ENCODE measurements around the gene NID1.

DNA sequence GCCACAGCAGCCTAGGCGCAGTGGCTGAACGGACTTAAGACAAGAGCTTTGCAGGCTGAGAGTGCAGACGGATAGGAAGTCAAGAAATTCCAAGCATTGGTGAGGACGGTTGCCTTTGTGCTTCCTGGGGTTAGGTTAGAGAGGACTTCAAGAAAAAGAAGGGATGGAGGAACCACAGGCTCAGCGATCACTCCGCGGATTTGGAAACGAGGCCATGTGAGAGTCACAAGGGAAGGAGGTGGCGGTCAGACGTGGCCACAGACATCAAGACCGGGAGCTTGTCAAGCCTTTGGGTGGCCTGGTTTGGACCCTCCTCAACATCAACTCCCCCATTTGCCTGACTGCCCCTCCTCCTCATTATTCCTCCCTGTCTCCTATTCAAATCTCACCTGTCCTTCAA is 62.3 kb downstream of the NID1 start:
- TF ChIP-seq, protein P1, sequence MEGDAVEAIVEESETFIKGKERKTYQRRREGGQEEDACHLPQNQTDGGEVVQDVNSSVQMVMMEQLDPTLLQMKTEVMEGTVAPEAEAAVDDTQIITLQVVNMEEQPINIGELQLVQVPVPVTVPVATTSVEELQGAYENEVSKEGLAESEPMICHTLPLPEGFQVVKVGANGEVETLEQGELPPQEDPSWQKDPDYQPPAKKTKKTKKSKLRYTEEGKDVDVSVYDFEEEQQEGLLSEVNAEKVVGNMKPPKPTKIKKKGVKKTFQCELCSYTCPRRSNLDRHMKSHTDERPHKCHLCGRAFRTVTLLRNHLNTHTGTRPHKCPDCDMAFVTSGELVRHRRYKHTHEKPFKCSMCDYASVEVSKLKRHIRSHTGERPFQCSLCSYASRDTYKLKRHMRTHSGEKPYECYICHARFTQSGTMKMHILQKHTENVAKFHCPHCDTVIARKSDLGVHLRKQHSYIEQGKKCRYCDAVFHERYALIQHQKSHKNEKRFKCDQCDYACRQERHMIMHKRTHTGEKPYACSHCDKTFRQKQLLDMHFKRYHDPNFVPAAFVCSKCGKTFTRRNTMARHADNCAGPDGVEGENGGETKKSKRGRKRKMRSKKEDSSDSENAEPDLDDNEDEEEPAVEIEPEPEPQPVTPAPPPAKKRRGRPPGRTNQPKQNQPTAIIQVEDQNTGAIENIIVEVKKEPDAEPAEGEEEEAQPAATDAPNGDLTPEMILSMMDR (IDR thresholded peaks at IDR 0.05; ENCODE audit: poor library complexity, severe bottlenecking) = no peak
- TF ChIP-seq MXI1 (conservative IDR thresholded peaks at IDR 0.05; ENCODE audit: poor library complexity, severe bottlenecking) (no peak), POLR2AphosphoS5 (IDR thresholded peaks at IDR 0.05) (no peak), EZH2 (IDR thresholded peaks at IDR 0.05; ENCODE audit: borderline replicate concordance, insufficient read depth, low read length, poor library complexity, severe bottlenecking) (no peak), EP300 (conservative IDR thresholded peaks at IDR 0.05; ENCODE audit: poor library complexity, severe bottlenecking) (no peak), RAD21 (conservative IDR thresholded peaks at IDR 0.05) (no peak), TAF1 (IDR thresholded peaks at IDR 0.05; ENCODE audit: low read depth) (no peak)
- TF ChIP-seq, protein P2, sequence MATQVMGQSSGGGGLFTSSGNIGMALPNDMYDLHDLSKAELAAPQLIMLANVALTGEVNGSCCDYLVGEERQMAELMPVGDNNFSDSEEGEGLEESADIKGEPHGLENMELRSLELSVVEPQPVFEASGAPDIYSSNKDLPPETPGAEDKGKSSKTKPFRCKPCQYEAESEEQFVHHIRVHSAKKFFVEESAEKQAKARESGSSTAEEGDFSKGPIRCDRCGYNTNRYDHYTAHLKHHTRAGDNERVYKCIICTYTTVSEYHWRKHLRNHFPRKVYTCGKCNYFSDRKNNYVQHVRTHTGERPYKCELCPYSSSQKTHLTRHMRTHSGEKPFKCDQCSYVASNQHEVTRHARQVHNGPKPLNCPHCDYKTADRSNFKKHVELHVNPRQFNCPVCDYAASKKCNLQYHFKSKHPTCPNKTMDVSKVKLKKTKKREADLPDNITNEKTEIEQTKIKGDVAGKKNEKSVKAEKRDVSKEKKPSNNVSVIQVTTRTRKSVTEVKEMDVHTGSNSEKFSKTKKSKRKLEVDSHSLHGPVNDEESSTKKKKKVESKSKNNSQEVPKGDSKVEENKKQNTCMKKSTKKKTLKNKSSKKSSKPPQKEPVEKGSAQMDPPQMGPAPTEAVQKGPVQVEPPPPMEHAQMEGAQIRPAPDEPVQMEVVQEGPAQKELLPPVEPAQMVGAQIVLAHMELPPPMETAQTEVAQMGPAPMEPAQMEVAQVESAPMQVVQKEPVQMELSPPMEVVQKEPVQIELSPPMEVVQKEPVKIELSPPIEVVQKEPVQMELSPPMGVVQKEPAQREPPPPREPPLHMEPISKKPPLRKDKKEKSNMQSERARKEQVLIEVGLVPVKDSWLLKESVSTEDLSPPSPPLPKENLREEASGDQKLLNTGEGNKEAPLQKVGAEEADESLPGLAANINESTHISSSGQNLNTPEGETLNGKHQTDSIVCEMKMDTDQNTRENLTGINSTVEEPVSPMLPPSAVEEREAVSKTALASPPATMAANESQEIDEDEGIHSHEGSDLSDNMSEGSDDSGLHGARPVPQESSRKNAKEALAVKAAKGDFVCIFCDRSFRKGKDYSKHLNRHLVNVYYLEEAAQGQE (IDR thresholded peaks at IDR 0.05; ENCODE audit: borderline replicate concordance) = no peak
